Mucosa of descending colon (tissue), 3 donors: ENCODE measurements around the gene BBS1. TPM values are rescaled to one million over a fixed set of nuclear protein-coding genes. Genes with fewer than 3 reads are reported as not detected.
A peak's percentile ranks its signal among the peaks of the same experiment; 100 is the strongest.

ENCODE experiments used
- ATAC-seq: fragments of 200-7000 bp; cut with Tn5 transposase; one replicate; pipeline ENCODE4 v1.9.1; 2020; ENCODE audit warnings: mild to moderate bottlenecking, moderate library complexity
- DNase-seq, 3 donors: peaks; one replicate each; pipeline ENCODE4 v3.0.0-alpha.2; 2020
- H3K36me3 ChIP-seq: fragments of 200-600 bp; one replicate; pipeline ENCODE4 v1.8.0; 2021; ENCODE audit warnings: low read depth, mild to moderate bottlenecking
- H3K4me1 ChIP-seq: fragments of 200-600 bp; one replicate; pipeline ENCODE4 v1.8.0; 2021; ENCODE audit warnings: low read depth, mild to moderate bottlenecking
- H3K4me3 ChIP-seq: fragments of 200-600 bp; one replicate; pipeline ENCODE4 v1.8.0; 2021; ENCODE audit warnings: mild to moderate bottlenecking
- H3K9me3 ChIP-seq: fragments of 200-600 bp; one replicate; pipeline ENCODE4 v1.8.0; 2021; ENCODE audit warnings: mild to moderate bottlenecking
- intact Hi-C, 2 donors: fragments of 100-400 bp; cut with DNase I in 1 of 2; cut with micrococcal nuclease in 1 of 2; formaldehyde crosslinking; loops; one replicate each; pipeline versions ENCODE4 v1.11.0 to v1.11.1; 2022; cut with DNase I, micrococcal nuclease
- total RNA-seq, 3 donors: library from RNA; stranded (reverse); fragmentation: NEBNext Ultra II Directional in 2 of 3; extraction: Animal tissue kit (Norgen Biotek cat#: 25700) in 2 of 3; gene quantifications; one replicate each; pipeline versions ENCODE4 v1.2.1 to v1.2.4, GENCODE V29; 2021 to 2023
- TF ChIP-seq, protein P1 (sequence below): fragments of 200-600 bp; IDR thresholded peaks from one replicate; pipeline ENCODE4 v1.8.0; 2022; ENCODE audit warnings: antibody characterized with exemption, mild to moderate bottlenecking
- donor health status: DM: no; HTN: no; CAD: no; lungs with moderate emphysema.
- donor health status: DM: no; HTN: no; CAD: no.
- donor health status: DM: no; HTN: yes; CAD: no.

Gene BBS1
- total RNA-seq, 3 donors from 2014 or later = 27.7 to 49.3 (median 35.4) TPM

DNA sequence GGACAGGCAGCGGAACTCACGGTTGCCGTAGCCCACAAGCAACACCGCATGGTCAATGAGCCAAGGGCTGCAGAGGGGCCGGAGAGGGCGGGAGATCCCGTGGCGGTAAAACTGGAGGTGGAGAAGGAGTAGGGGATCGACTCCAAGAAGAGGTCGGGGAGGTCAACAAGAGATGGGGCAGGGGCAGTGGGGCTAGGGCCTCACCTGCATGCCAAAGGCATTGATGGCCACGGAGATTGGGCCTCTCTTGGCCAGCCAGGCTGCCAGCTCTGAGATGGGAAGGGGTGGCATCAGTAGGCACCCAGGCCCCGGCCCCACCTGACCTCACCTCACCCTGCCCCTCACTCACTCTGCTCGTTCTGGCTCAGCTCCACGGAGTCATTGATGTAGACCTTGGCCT, 54.1 kb downstream of the BBS1 start:
- peaks cover 4% of the 10 kb centered on the region for H3K4me1 ChIP-seq
- no peaks in the 10 kb centered on the region for H3K9me3 ChIP-seq
- TF ChIP-seq, protein P1, sequence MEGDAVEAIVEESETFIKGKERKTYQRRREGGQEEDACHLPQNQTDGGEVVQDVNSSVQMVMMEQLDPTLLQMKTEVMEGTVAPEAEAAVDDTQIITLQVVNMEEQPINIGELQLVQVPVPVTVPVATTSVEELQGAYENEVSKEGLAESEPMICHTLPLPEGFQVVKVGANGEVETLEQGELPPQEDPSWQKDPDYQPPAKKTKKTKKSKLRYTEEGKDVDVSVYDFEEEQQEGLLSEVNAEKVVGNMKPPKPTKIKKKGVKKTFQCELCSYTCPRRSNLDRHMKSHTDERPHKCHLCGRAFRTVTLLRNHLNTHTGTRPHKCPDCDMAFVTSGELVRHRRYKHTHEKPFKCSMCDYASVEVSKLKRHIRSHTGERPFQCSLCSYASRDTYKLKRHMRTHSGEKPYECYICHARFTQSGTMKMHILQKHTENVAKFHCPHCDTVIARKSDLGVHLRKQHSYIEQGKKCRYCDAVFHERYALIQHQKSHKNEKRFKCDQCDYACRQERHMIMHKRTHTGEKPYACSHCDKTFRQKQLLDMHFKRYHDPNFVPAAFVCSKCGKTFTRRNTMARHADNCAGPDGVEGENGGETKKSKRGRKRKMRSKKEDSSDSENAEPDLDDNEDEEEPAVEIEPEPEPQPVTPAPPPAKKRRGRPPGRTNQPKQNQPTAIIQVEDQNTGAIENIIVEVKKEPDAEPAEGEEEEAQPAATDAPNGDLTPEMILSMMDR = no peak
- no peak for ATAC-seq
- no peak for DNase-seq
- no peaks in the 10 kb centered on the region for H3K36me3 ChIP-seq
- intact Hi-C loops = no loop called here
- no peak overlapping the region for H3K4me3 ChIP-seq

DNA sequence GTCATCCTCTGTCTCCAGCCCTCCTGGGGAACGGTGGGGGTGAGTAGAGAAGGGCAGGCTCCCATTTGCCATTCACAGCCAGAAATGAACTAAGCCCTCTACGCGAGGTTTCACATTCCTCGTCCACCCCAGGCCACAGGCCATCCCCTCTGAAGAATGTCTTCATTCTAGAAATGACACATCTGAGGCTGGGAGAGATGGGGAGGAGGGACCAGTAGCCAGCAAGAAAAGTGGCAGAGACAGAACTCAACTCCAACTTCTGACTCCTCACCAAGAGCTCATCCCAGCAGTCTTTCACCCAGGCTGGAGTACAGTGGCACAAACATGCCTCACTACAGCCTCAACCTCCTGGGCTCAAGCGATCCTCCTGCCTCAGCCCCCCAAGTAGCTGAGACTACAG, 54.5 kb downstream of the BBS1 start:
- no peak for ATAC-seq
- Histone ChIP-seq H3K4me1 (peaks cover 4% of the 10 kb centered on the region), H3K9me3 (no peaks in the 10 kb centered on the region), H3K4me3 (no peak overlapping the region), H3K36me3 (no peaks in the 10 kb centered on the region)
- TF ChIP-seq, protein P1 = no peak
- DNase-seq = no peak
- intact Hi-C loops = no loop called here

DNA sequence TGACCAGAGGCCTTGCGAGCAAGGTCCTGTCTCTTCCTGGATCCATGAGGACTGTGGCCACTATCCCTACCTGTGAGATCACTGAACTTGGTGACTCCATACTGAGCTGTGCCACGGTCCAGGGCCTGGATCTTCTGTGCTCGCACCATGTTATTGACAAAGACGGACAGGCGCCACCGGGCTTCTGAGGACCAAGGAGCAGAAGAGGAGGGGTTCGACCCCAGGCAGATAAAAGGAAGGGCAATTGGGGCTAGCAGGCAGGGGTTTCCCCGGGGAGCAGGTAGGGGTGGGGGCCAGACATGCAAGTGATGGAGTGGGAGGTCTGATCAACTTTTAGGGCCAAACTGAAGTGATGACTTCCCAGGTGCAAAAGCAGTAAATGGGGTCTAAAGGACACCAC, 55.8 kb downstream of the BBS1 start:
- no peaks in the 10 kb centered on the region for H3K36me3 ChIP-seq
- no peaks in the 10 kb centered on the region for H3K9me3 ChIP-seq
- intact Hi-C loops = no loop called here
- TF ChIP-seq, protein P1 = no peak
- H3K4me1 ChIP-seq = peaks cover 4% of the 10 kb centered on the region
- DNase-seq = no peak
- ATAC-seq = no peak
- no peak overlapping the region for H3K4me3 ChIP-seq

DNA sequence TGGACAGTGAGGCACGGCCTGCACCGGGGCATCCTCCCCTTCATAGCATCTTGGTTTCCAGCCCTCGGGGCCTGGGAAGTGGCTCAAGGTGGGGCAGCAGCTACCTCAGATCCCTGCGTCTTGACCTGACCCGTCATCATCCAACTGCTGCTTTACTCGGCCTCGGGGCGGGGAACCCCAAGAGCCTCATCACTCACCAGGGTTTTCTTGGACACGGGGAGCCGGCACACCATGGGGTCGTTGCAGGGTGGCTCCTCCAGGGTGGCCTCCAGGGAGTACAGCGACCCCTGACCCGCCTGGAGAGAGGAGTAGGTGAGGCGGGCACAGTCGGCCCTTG, 57.3 kb downstream of the BBS1 start:
- ATAC-seq = no peak
- intact Hi-C loops = no loop called here
- no peak for DNase-seq
- peaks cover 4% of the 10 kb centered on the region for H3K4me1 ChIP-seq
- TF ChIP-seq, protein P1 = no peak
- no peaks in the 10 kb centered on the region for H3K9me3 ChIP-seq
- H3K36me3 ChIP-seq = no peaks in the 10 kb centered on the region
- no peak overlapping the region for H3K4me3 ChIP-seq

DNA sequence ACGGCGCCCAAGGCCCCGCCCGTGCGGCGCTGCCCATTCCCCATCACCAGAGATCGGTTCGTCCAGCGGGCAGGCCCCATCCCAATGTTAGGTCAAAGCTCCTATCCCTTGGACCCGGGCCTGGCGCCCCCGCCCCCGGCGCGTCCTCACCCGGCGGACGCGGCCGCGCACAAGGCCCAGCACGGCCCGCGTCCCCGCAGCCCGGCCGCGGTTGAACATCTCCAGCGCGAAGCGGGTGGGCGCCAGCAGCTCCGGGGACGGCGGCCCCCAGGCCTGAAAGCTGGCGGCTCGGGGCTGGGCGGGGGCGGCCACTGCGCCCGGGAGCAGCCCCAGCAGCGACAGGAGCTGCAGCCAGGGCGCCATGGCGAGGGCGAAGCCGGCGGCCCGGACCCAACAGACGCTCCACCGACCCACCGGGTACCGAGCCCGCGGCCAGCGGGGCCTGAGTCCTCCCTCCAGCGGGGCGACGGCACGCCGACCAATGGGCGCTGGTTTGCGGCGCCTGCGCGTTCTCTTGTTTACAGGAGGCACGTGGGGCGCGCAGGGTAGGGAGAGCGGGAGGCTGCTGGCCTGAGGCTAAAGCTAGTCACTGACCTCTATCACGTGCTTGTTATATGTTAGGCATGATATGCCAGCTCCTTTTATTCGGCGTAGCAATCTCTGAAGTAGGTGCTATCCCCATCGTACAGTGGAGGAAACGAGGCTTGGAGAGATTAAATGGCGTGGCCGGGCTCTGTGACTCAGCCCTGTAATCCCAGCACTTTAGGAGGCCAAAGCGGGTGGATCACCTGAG, 57.9 kb downstream of the BBS1 start, which contains the start of gene CTSF:
TSS of gene CTSF (minus strand) at position 483 of the 793 bp plus-strand sequence. CDS start at position 363, 120 bp downstream.
- intact Hi-C loops = no loop called here
- DNase-seq (peak; percentile 83 to 86 (median 85)), ATAC-seq (peak; percentile 94)
- TF ChIP-seq, protein P1 = no peak
- H3K36me3 ChIP-seq = no peaks in the 10 kb centered on the region
- peak within 1 kb of the TSS; percentile 17 for H3K4me3 ChIP-seq
- peaks cover 4% of the 10 kb centered on the region for H3K4me1 ChIP-seq
- no peaks in the 10 kb centered on the region for H3K9me3 ChIP-seq
